Fibroblast of villous mesenchyme (primary cell): Measurements from ENCODE around the gene UBC. TPM values are rescaled to one million over a fixed set of nuclear protein-coding genes. Genes with fewer than 3 reads are reported as not detected.

Experiments
- DNase-seq: peaks from one replicate; pipeline ENCODE4 v3.0.0-alpha.2; 2010; ENCODE audit warnings: low read depth
- H3K4me3 ChIP-seq: 2 replicates; pipeline ENCODE4 v1.5.1; 2011; ENCODE audit warnings: low read depth, mild to moderate bottlenecking, low read length
- total RNA-seq: library from RNA; depleted of rRNA; stranded (reverse); fragments of >200 nt; gene quantifications from 2 replicates; pipeline ENCODE4 v1.2.3, GENCODE V29; 2012
- TF ChIP-seq, protein P1 (sequence below): IDR thresholded peaks from 2 replicates; pipeline ENCODE4 v1.5.1; 2012; ENCODE audit warnings: low read depth, mild to moderate bottlenecking, low read length; ENCODE audit not compliant: insufficient read depth

The UBC gene
- 1,520 and 1,741 TPM in 2 replicates for total RNA-seq

- TF ChIP-seq, protein P1, sequence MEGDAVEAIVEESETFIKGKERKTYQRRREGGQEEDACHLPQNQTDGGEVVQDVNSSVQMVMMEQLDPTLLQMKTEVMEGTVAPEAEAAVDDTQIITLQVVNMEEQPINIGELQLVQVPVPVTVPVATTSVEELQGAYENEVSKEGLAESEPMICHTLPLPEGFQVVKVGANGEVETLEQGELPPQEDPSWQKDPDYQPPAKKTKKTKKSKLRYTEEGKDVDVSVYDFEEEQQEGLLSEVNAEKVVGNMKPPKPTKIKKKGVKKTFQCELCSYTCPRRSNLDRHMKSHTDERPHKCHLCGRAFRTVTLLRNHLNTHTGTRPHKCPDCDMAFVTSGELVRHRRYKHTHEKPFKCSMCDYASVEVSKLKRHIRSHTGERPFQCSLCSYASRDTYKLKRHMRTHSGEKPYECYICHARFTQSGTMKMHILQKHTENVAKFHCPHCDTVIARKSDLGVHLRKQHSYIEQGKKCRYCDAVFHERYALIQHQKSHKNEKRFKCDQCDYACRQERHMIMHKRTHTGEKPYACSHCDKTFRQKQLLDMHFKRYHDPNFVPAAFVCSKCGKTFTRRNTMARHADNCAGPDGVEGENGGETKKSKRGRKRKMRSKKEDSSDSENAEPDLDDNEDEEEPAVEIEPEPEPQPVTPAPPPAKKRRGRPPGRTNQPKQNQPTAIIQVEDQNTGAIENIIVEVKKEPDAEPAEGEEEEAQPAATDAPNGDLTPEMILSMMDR = no peak
- DNase-seq = peak; percentile 95
- H3K4me3 ChIP-seq = peak within 1 kb of the TSS; percentile 96
Measured at GRCh38 chr12:124914392-124915238, at the start of gene UBC. Gene UBC (minus strand): TSS chr12:124914650. CDS start chr12:124913771, 879 bp downstream.

- H3K4me3 ChIP-seq = no peak overlapping the region
- DNase-seq = no peak
- TF ChIP-seq, protein P1 = no peak
Measured at GRCh38 chr12:124963211-124963610, 48.8 kb upstream of the UBC start.

GRCh38 chr12:124961055-124961454, 46.6 kb upstream of the UBC start:
- DNase-seq = no peak
- H3K4me3 ChIP-seq = no peak overlapping the region
- TF ChIP-seq, protein P1 = no peak

- no peak overlapping the region for H3K4me3 ChIP-seq
- no peak for DNase-seq
- TF ChIP-seq, protein P1 = no peak
Measured at GRCh38 chr12:124956571-124956970, 42.1 kb upstream of the UBC start.

- no peak for DNase-seq
- TF ChIP-seq, protein P1 = no peak
- no peak overlapping the region for H3K4me3 ChIP-seq
Measured at GRCh38 chr12:124954771-124955170, 40.3 kb upstream of the UBC start.

DNA sequence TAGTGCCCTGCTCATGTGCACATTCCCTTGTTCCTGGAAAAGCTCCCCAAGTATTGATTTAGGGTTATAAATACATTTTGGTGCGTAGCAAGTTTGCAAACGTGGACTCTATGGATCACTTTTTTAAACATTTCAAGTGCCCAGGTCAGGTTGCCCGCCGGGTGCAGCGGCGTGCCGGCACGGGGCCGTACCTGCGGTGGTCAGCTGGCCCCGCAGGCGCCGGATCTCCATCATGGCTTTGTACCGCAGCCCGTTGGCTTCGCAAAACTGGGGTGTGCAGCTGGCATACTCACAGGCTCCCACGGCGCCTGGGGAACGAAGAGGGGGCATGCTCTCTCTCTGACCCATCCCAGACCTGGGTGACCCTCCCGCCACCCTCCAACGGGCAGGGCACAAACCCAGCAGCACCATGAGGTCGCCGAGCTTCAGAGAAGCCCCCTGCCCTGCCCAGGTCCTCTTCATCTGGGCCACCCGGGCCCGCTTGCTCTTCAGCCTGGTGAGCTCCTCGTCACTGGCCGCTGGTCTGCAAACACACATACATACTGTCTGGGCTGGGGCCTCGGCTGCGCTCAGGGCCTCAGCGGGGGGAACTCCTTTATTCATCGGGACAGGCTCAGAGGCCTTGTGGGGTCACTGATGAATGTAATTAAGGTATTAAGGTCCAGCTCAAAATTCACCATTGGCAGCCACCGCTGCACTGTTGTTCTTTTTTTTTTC, 39.4 kb upstream of the UBC start:
- H3K4me3 ChIP-seq = no peak overlapping the region
- TF ChIP-seq, protein P1 = no peak
- no peak for DNase-seq
